C1 segment of cervical spinal cord (tissue), 14 donors: ENCODE data around the gene GALNT9.

Source experiments
- DNase-seq, 14 donors: peaks; one replicate each; lab custom pipeline; 2025; lab: John Stamatoyannopoulos, UW

The GALNT9 gene

DNA sequence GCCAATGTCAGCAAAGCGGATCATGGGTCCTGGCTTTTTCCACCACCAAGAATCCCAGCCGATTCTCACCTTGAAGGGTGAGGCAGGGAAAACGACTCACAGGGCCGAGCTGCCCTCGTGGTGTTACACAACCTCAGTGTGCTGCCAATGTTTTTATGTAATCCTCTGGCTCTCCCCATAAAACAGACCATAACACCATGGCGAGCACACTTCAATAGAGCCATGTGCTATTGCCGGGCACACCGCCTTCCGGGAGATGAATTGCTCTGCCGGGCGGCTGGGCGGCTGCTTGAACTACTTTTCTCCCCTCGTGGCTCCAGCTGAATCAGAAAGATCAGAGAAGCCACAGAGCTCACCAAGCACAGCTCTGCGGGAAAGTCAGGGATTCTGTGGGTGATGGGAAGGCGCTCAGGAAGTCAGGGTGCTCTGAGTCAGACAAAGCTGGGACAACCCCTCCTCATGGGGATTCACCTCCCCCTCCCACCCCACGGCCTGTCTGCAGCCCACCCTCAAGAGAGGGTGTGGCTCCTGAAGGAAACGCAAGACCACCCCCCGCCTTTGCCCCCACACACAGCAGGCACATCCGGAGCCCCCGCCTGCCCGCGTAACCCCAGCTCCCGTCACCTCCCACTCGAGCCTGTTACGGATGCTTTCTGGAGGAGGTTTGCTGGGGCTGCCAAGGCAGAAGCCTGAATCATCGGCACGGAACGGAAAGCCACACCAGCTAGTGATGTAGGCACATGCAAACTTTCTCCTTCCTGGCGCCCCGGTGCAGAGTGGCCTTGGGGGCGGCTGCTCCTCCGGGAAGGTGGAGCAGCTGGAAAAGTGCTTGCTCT is 1.8 kb downstream of the GALNT9 start:
- DNase-seq = peak in 10 of 14 donors; percentile 4 to 95 (median 26)

DNA sequence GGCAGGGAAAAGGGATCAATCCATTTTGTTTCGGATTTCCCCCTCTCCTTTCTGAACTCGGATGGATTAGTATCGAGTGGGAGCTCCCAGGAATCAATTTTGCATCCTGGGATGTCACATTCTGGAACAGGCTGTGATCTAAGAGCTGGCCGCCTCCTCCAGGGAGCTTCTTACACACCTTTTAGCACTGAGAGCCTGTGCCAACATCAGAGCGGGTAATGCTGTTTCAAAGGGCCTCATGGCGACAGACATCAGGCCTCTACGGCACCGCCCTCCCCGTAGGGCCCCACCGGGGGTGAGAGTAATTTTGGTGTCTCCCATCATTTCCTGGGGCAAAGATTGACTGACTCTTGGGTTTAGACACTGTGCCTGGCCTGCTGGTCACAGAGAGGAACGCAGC is 2.7 kb downstream of the GALNT9 start:
- DNase-seq = no peak

DNA sequence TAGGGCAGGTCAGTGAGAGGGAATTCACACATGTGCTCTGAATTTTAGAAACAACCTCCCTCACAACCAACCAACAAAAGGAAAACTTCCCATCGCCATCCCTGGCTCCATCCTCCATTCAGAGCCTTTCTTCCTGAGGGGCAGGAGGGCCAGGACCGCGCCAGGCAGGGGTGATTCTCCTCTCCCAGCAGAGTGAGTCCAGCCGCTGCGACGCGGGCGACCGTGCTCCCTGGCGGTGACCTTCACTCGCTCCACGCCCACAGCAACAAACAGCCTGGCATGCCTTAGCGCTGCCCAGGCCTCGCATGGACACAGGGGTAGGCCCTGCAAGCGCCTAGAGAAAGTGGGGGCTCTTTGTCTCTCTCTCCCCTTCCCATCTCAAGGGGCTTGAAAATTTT is 3.7 kb downstream of the GALNT9 start:
- DNase-seq = no peak

DNA sequence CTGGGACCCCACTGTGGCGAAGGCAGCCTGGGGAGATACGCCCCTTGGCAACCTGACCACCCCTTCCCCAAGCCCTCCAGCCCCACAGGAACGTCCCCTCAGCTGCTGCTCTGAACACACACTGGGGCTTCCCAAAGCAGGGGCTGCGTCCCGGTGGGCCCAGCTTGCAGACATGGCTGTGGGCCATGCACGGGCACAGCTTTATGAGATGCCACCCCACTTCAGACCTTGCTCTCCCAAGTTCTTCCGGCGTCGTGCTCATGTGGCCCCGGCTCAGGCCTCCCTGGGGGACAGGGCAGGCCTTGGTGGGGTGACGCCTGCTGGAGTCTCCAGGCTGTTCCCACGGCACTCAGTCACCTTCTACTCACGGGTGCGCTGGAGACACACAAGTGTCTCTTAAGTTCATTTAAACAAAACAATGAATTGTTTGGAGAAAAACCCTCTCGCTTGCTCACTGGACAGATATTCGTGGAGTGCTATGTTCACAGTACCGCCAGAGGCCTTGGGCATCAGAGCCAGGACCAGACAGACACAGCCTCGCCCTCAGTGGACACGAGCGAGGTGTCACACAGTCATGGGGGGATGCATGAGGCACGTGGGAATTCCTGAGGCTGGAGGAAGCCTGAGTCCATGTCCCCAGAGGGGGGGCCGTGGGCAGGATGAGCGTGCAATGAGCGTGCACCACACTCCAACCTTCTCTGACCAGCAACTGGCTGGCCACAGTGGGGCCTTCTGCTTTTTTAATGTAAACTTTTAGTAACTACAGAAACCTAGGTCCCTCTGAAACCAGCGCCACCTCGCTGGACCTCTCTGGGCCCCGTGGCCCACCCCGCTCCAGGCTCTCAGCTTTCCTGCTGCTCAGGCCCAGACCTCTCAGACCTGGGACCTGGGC is 4.3 kb downstream of the GALNT9 start:
- DNase-seq = no peak

DNA sequence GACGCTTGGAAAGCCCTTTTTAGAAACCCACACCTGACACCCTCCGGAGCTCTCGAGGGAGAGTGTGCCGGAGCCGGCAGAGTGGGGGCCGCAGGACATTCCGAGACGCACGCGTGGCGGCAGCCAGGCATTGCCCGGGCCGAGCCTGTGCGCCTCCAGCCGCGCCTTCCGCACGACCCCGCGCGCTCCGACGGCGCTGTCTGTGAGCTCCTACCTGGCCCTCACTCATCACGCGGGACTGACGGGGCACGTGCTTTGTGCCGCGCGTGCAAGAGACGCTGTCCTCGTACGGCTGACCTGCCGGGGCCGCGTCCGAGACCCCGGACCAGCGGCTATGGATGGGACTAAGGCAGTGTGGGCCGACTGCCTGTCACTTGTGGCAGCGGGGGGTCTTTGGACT is 5.2 kb downstream of the GALNT9 start:
- DNase-seq = no peak

DNA sequence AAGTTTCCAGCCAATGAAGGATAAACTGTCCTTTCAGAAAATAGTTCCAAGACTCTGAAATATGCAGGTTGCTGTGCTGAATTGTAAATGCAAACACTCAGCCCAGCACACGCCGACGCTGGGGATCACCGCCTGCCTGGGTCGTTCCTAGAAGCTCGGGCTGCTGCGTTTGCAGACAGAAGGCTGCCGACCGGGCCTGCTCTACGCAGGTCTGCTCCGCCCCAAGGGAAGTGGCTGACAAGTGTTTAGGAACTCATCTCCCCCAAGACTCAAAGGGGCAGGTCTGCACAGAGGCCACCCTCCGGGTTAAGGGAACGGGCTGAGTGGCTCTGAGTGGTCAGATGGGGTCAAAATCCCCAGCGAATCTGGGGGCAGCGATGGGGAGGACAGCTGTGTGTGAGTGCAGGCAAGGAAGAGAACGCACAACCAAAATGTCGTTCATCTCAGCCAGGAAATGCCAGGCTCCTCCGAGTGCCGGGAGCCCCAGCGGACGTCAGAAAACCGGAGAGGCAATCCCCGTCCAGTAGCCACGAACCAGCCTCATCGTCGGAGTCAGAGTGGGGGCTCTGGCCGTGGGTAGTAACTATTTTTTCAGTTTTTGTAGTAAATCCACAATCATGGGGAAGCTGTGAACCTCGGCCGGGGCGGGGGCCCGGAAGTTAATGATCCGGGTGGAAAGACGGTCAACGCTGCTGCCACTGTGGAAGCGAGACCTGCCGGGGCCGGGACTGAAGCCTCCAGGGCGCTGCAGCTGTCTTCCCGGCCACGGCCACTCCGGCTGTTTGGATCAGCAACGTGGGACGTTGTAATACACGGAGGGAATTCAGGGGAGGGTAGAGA is 6.0 kb downstream of the GALNT9 start:
- no peak for DNase-seq

DNA sequence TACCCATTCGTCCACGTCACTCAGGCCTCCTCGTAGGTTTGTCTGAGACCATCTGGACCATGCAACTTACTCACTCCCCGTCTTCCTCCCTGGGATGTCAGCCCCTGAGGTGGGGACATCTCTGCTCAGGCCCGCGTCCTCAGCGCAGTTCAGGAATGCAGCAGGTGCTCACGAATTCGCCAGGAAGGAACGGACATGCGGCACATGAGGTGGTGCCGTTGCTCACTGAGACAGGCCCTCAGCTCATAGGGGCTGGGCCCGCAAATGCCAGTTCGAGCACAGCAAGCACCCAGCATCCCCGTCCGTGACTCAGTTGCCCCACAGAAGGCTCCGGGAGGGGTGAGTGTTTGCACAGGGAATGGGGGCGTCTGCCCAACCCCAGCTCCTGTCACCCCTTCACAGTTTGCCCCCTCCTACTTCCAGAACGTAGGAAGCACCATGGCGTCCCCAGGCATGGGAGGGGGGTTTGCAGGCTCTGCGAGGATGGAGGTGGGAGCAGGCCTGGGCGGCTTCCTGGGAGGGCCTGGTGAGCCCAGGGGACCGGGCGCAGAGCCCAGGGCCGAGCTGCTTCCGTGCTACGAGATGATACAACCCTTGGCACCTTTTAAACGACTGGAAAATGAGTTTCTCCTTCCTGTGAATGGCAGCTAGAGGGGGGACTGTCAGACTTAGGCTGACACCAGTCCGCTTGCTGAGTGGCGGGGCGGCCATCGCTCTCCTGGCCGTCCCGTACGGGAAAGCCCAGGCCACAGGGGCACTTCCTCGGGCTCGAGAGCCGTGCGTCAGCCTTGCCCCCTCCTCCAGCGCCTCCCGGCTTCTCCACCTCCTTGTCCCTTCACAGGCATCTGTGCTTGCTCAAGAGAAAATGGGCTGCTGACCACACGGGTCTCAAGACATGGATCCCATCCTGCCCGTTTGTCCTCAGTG is 6.9 kb downstream of the GALNT9 start:
- no peak for DNase-seq

DNA sequence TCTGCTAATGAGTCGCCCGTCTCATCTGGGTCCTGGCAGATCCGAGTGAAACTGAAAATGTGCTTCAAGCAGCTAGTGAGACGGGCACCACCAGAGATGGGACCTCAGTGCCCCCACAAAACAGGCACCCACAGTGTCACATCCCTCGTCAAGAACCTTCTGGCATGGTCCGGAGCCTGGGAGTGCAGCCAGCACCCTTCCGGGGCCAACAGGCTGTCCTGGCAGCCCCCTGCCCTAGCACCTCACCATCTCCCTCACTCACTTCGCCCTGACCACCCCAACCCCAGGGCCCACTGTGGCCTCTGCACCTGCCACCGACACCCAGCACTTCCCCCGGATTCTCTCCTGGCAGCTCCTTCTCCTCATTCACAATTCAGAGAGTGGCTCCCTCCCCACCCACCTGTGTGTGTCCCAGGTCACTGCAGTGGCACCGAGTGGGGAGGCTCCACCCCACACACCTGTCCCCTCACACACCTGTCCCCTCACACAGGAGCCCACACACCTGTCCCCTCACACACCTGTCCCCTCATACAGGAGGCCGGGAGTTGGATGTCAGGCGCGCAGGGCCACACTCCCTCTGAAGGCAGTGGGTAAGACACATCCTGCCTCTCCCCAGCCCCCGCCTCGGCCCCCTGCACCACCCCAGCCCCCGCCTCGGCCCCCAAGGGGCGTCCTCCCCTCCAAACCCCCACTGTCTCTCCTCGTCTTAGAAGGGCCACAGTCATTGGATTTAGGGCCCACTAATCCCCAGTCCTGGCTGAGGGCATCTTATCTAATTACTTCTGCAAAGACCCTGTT is 7.9 kb downstream of the GALNT9 start:
- no peak for DNase-seq

DNA sequence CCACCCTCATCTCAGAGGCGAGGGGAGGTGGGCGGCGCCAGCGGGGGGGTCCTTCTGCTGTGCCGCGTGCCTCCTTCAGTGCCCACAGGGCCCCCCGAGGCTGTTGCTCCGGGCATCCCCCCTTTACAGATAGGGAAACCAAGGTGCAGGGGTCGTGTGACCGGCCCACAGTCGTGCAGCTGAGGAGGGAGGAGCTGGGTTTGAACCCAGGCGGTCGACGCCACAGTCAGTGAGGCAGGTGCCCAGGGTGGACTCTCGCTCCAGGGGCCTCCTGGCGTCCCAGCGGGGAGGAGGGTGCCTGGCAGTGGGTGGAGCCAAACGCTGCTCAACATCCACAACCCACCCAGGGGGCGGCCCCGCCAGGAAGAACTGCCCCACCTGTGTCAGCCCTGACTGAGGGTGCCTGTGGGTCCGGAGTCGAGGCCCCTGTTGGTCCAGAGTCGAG is 8.6 kb downstream of the GALNT9 start:
- DNase-seq = no peak

DNA sequence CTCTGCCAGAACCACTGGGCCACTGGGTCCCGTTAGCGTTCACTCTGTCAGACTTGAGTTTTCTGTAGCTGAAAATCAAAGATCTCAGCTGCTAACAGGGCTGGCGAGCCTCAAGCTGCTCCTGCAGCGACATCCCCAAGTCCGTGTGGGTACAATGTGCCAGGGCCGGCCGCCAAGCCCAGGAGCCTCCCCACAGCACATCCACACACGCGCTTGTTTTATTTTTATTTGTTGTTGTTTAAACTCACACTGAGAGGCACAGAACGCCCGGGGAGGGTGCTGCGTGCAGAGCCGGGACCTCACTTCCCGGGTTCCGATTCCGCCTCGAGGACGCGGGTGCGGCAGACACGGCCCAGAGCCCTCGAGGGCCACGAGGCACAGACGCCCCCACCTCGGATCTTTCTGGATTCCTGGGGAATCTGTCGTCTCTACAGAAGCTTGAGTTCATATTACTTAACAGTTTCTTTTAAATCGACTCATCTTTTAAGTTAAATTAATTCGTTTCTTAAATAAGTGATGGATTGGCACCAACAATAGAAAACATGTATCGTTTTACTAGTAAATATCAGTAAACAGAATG is 9.3 kb downstream of the GALNT9 start:
- DNase-seq = no peak

DNA sequence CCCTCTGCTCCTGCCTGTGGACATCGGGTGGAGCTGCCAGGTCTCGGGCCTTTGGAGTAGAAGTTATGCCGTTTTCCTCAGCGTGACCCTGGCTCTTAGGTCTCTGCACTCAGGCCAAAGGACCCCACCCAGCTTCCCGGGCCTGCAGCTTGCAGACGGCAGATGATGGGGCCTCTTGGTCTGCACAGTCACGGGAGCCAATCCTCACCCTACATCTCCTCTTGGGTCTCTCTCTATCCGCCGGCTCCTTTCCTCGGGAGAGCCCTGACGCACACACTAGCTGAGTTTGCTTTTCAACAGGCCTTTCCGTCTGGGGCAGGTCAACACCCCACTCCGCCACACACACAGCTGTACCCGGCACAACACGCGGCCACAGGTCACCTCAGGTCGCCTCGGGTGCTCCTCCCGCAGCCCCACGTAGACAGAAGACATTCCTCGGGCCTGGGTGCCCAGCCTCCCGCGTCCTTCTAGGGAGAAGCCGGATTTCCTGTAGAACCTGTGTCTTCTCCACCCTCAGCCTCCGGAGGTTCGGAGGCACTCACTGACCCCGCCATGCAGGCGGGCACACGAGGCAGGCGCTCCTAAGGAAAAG is 9.9 kb downstream of the GALNT9 start:
- no peak for DNase-seq

DNA sequence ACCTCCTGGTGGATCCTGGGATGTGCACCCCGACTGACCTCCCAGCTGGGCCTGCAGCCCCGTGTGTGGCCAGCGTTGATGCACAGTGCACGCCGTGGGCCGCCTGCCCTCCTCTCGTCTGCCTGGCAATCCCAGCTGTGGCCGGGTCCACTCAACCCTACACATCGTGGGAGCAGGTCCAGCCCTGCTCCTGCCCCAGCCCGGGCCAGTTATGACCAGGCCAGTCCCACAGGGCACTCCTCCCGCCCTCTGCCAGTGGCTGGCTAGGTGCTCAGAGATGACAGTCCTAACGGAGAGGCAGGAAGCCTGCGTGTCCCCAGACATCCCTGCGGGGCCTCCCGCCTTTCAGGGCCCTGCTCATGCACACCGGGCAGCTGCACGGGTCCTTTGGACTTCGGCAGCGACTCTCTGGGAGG is 10.8 kb downstream of the GALNT9 start:
- no peak for DNase-seq

DNA sequence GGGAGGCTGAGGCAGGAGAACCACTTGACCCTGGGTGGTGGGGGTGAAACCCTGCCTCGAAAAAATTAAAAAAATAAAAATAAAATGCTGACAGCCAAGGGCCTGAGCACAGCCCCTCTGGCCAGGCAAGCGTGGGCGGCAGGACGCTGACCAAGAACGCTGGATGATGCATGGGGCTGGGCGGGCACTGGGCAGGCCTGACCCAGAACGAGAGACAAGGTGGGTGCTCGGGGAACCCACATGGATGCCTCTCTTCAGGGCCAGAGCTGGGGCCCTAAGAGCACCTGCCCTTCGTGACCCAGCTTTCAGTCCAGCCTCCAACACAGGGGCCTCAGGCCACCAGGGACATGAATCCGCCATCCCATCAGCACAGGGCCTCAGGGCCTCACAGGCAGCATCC is 11.3 kb downstream of the GALNT9 start:
- no peak for DNase-seq

DNA sequence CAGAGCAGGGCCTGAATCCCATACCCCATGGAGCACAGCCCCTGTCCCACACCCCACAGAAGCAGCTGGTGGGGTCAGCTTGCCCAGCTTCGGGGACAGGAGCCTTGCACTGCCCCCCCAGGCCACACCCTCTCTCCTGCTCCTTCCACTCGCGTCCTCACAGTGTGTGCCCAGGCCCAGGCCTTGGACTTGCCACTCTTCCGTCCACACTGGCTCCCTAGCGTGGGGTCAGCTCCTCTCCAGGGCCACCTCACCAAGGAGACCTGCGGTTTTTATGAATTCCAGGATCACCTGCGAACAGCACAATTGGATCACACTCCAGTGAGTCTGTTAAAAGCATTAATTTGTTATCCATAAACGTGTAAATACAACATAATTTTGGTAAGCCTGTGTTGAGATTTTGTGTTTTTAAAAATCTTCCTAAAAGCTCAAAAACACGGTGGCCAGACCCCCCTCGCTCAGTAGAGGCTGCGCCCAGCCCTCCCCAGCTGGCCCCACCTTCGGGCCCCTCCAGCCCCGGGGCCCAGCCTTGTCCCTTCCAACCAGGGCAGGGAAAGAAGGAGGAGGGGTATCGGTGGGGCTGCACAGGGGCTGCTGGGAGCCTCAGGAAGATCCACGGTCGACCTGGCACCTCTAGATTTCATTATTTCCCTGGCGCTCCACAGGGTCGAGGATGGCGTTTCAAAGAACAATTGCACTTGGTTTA is 12.0 kb downstream of the GALNT9 start:
- no peak for DNase-seq

DNA sequence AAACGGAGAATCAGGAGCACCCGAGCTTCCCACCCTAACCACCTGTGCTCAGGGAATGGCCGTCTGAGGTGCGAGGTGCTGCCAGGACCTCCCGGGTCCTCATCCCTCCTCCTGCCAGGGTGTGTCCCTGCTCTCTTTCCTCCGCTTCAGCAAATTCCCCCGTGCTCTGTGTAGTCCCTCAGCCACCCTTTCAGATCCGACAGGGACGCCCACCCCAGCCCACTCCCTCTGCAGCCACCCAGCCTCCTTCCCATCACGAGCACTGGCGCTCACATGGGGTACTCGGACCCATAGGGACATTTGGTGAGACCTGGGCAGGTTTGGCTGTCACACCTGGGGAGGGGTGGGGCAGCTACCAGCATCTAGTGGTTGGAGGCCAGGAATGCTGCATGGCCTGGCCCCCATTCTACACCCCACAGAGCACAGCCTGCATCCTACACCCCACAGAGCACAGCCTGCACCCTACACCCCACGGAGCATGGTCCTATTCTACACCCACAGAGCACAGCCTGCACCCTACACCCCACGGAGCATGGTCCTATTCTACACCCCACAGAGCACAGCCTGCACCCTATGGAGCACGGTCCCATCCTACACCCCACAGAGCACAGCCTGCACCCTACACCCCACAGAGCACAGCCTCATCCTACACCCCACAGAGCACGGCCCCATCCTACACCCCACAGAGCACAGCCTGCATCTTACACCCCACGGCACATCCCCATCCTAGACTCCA is 12.7 kb downstream of the GALNT9 start:
- no peak for DNase-seq

DNA sequence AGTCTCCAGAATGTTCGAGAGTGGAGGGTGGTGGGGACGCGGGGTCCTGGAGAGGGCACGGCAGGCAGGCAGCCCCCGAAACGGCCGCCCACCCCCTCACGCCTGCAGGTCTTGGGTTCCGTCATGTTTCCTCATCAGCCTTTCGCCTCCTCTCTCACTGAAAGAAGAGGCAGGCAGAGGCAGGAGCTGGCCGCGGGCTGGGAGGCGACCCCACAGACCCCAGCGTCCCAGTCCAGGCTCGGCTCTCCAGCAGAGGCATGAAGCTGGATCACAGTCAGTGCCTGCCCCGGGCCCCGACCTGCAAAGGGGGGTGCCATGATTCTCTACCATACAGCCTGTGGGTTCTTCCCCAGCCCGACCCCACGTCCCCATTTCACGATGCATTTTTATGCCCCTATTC is 13.4 kb downstream of the GALNT9 start:
- no peak for DNase-seq

DNA sequence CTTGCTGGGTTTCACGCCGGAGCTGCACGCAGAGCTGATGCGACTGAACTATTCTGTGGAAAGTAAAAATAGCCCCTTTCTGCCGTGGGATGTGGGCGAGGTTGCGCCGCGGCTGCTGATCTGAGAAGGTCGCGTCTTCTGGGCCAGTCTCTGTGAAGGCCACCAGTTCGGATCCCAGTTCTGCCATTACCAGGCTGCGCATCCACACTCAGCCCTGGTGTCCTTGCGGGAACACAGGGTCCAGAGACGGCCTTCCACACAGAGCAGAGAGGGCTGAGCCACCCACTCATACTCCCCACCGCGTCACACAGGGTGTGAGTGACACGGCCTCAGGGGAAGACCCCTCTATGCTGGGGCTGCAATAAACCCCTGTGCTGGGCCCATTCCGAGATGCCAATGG is 13.9 kb downstream of the GALNT9 start:
- DNase-seq = no peak
